ENCODE data around the gene EBF4. TPM values are rescaled to one million over a fixed set of nuclear protein-coding genes. Genes with fewer than 3 reads are reported as not detected.

EBF4 gene
- total RNA-seq, 1 donor from 2014 or later, result 19.2 TPM

DNA sequence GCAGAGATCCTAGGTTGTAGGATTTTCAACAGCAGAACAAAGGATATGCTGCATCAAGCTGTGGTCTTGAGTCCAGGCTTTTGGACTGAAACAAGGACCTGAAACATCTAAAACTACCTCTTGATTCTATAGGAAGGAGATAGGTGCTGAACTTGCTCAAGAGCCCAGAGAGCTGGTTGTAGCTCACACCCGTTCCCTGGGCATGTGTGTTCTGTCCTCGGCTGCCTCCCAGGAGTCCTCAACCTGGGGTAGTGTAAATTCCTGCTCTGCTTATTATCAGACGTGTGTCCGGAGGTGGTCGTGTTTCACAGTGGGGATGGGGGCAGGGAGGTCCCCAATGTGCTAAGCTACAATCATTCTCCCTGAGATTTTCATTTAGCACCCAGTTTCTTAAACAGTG, 35.3 kb upstream of the EBF4 start:
- Histone ChIP-seq H3K4me3 (no peak overlapping the region), H3K9me3 (no peaks in the 10 kb centered on the region), H3K27me3 (no peaks in the 10 kb centered on the region), H3K36me3 (peaks cover 62 to 81% of the 10 kb centered on the region in 2 donors), H3K4me1 (peaks cover 9 to 11% of the 10 kb centered on the region in 2 donors), H3K27ac (no peak overlapping the region)
- DNase-seq (ENCODE audit: low spot score in 2 of 2), result no peak
- intact Hi-C loops (cut with DNase I), result loop anchor here (10.0 kb wide), 3 partner anchors 348 to 1192 kb away; partner anchors contain the start of genes DNAAF9 and NSFL1C
- TF ChIP-seq, protein P1, sequence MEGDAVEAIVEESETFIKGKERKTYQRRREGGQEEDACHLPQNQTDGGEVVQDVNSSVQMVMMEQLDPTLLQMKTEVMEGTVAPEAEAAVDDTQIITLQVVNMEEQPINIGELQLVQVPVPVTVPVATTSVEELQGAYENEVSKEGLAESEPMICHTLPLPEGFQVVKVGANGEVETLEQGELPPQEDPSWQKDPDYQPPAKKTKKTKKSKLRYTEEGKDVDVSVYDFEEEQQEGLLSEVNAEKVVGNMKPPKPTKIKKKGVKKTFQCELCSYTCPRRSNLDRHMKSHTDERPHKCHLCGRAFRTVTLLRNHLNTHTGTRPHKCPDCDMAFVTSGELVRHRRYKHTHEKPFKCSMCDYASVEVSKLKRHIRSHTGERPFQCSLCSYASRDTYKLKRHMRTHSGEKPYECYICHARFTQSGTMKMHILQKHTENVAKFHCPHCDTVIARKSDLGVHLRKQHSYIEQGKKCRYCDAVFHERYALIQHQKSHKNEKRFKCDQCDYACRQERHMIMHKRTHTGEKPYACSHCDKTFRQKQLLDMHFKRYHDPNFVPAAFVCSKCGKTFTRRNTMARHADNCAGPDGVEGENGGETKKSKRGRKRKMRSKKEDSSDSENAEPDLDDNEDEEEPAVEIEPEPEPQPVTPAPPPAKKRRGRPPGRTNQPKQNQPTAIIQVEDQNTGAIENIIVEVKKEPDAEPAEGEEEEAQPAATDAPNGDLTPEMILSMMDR (IDR thresholded peaks at IDR 0.05), result no peak

DNA sequence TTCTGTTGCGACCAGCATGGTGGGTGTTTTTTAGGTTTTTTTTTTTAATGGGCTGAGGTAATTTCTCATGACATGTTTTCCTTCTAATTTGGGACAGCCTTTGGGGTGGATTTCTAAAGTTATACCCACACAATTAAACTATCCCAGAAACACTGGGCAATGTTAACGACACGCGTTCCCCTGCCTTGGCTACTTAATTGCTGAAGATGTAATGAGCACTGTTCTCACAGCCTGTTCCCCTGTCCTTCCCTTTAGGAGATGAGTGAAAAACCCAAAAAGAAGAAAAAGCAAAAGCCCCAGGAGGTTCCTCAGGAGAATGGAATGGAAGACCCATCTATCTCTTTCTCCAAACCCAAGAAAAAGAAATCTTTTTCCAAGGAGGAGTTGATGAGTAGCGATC, 34.9 kb upstream of the EBF4 start:
- Histone ChIP-seq H3K4me3 (no peak overlapping the region), H3K27ac (no peak overlapping the region), H3K4me1 (peaks cover 9 to 11% of the 10 kb centered on the region in 2 donors), H3K9me3 (no peaks in the 10 kb centered on the region), H3K27me3 (no peaks in the 10 kb centered on the region), H3K36me3 (peaks cover 62 to 85% of the 10 kb centered on the region in 2 donors)
- DNase-seq (ENCODE audit: low spot score in 2 of 2), result no peak
- TF ChIP-seq, protein P1 (IDR thresholded peaks at IDR 0.05), result no peak
- intact Hi-C loops (cut with DNase I), result loop anchor here (10.0 kb wide), 3 partner anchors 347 to 1193 kb away; partner anchors contain the start of genes DNAAF9 and NSFL1C

GRCh38 chr20:2658414-2659354, 33.9 kb upstream of the EBF4 start:
- TF ChIP-seq, protein P1 (IDR thresholded peaks at IDR 0.05), result no peak
- Histone ChIP-seq H3K27me3 (no peaks in the 10 kb centered on the region), H3K36me3 (peaks cover 62 to 87% of the 10 kb centered on the region in 2 donors), H3K4me3 (no peak overlapping the region), H3K27ac (no peak overlapping the region), H3K4me1 (peaks cover 7 to 12% of the 10 kb centered on the region in 2 donors), H3K9me3 (no peaks in the 10 kb centered on the region)
- no peak for DNase-seq (ENCODE audit: low spot score in 2 of 2)
- intact Hi-C loops (cut with DNase I), result loop anchor here (10.0 kb wide), 3 partner anchors 346 to 1194 kb away; partner anchors contain the start of genes DNAAF9 and NSFL1C

DNA sequence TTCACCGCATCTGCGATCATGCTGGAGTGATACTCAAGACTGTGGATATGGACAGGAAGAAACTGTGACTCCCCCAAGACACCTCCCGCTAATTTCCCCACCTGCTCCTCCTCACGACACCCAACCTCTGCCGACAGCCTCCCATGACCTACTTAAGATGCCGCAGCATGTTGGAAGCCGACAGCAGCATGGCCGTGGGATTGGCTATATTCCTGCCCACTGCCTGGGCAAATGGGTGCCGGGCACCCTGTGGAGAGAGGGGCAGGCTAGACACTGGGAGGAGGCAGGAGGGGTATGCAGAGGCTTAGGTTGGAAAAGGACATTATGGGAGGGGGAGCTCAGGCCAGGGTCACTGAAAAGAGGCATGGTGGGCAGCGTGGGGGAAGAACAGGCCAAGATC, 33.0 kb upstream of the EBF4 start:
- H3K27ac ChIP-seq, result no peak overlapping the region
- TF ChIP-seq, protein P1 (IDR thresholded peaks at IDR 0.05), result no peak
- H3K9me3 ChIP-seq, result no peaks in the 10 kb centered on the region
- no peak overlapping the region for H3K4me3 ChIP-seq
- no peaks in the 10 kb centered on the region for H3K27me3 ChIP-seq
- H3K4me1 ChIP-seq, result peaks cover 3 to 7% of the 10 kb centered on the region in 2 donors
- intact Hi-C loops (cut with DNase I), result loop anchor here (10.0 kb wide), 3 partner anchors 345 to 1195 kb away; partner anchors contain the start of genes DNAAF9 and NSFL1C
- peaks cover 62 to 80% of the 10 kb centered on the region in 2 donors for H3K36me3 ChIP-seq
- peak in 1 of 2 donors; percentile 58 for DNase-seq (ENCODE audit: low spot score in 2 of 2)

DNA sequence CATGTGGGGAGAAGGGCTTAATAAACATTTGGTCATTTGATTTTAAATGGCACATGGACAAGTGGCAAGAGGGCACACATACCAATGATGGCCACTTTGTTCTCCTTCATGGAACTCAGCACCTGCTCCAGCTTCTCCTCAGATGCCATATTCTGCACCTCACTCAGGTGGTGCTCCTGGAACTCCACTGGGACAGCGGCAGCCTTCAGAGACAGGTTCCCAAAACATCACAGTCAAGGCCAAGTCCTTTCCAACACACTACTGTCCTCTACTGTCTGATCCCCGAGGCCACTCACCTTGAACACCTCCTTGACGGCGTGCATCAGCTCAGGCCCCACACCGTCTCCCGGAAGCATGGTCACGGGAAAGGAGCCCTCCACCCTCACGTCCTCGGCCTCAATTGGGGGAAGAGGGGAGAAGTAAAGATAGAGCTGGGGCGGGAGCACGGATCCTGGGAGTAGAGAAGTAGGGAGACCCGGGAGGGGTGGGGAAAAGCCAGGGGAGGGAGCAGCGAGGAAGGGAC, 29.2 kb upstream of the EBF4 start:
- H3K27me3 ChIP-seq, result no peaks in the 10 kb centered on the region
- no peaks in the 10 kb centered on the region for H3K9me3 ChIP-seq
- H3K36me3 ChIP-seq, result peaks cover 26 to 41% of the 10 kb centered on the region in 2 donors
- H3K27ac ChIP-seq, result peak overlapping the region; percentile 82 to 86
- H3K4me1 ChIP-seq, result peaks cover 3 to 10% of the 10 kb centered on the region in 2 donors
- peak overlapping the region; percentile 77 to 81 for H3K4me3 ChIP-seq
- intact Hi-C loops (cut with DNase I), result loop anchor here (10.0 kb wide), 1 partner anchor 381 kb away; the partner anchor contains the start of genes GNRH2 and MRPS26
- DNase-seq (ENCODE audit: low spot score in 2 of 2), result peak in 1 of 2 donors; percentile 60
- TF ChIP-seq, protein P1 (IDR thresholded peaks at IDR 0.05), result no peak

All from ascending aorta (tissue), 2 donors.